NB4 (cell line): Measurements from ENCODE around the gene RPN2.

Source experiments
- DNase-seq: peaks from one replicate; pipeline ENCODE4 v3.0.0; 2010; ENCODE audit warnings: low read depth
- H3K4me3 ChIP-seq: one replicate; pipeline ENCODE4 v1.5.1; 2011; ENCODE audit warnings: mild to moderate bottlenecking, low read depth, low read length, moderate library complexity
- MYC ChIP-seq: IDR thresholded peaks from 2 replicates; pipeline ENCODE4 v1.6.1; 2011; ENCODE audit warnings: low read depth, low read length
- POLR2A ChIP-seq: IDR thresholded peaks from 2 replicates; pipeline ENCODE4 v1.6.1; 2011; ENCODE audit warnings: mild to moderate bottlenecking; ENCODE audit not compliant: insufficient read length; ENCODE audit errors: extremely low read depth
- TF ChIP-seq, protein P1 (sequence below): IDR thresholded peaks from 2 replicates; pipeline ENCODE4 v1.6.1; 2011; ENCODE audit warnings: low read depth, low read length
- TF ChIP-seq, protein P2 (sequence below): IDR thresholded peaks from one replicate; pipeline ENCODE4 v1.5.1; 2012; ENCODE audit warnings: low read depth, low read length

RPN2 gene

DNA sequence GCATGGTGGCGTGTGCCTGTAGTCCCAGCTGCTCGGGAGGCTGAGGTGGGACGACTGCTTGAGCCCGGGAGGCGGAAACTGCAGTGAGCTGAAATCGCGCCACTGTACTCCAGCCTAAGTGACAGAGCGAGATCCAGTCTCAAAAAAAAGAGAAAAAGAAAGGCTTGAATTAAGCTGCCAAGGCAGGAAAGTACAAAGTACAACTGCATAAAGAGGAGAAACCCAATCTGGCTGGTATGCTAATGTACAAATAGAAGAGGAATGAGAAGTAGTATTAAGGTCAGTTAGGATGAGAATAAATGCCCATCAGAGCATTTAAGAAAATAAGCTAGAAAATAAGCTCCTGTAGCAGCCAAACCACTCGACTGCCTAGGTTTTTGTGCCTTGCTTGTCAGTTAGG, 23.1 kb upstream of the RPN2 start:
- DNase-seq: no peak
- H3K4me3 ChIP-seq: no peak overlapping the region
- TF ChIP-seq POLR2A (no peak), MYC (no peak)
- TF ChIP-seq, protein P1, sequence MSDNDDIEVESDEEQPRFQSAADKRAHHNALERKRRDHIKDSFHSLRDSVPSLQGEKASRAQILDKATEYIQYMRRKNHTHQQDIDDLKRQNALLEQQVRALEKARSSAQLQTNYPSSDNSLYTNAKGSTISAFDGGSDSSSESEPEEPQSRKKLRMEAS: no peak
- TF ChIP-seq, protein P2, sequence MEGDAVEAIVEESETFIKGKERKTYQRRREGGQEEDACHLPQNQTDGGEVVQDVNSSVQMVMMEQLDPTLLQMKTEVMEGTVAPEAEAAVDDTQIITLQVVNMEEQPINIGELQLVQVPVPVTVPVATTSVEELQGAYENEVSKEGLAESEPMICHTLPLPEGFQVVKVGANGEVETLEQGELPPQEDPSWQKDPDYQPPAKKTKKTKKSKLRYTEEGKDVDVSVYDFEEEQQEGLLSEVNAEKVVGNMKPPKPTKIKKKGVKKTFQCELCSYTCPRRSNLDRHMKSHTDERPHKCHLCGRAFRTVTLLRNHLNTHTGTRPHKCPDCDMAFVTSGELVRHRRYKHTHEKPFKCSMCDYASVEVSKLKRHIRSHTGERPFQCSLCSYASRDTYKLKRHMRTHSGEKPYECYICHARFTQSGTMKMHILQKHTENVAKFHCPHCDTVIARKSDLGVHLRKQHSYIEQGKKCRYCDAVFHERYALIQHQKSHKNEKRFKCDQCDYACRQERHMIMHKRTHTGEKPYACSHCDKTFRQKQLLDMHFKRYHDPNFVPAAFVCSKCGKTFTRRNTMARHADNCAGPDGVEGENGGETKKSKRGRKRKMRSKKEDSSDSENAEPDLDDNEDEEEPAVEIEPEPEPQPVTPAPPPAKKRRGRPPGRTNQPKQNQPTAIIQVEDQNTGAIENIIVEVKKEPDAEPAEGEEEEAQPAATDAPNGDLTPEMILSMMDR: no peak

DNA sequence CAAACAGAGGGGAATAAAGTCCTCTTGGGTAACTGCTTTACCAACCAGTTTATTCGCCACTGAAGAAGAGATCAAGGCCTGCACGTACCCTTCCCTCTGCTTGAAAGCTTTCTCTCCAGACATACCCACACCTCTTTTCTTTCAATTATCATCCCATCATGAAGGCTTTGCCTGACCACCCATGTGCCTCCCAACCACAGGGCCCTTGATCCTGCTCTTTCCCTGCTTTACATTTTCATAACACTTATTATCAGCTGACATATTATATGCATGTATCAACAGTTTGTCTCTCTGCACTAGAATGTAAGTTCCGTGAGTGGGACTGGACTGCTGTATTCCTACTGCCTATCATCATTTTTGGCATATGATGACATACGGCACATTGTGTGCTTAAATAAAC, 20.9 kb upstream of the RPN2 start:
- H3K4me3 ChIP-seq: no peak overlapping the region
- TF ChIP-seq MYC (no peak), POLR2A (no peak)
- TF ChIP-seq, protein P1: no peak
- TF ChIP-seq, protein P2: no peak
- DNase-seq: no peak

DNA sequence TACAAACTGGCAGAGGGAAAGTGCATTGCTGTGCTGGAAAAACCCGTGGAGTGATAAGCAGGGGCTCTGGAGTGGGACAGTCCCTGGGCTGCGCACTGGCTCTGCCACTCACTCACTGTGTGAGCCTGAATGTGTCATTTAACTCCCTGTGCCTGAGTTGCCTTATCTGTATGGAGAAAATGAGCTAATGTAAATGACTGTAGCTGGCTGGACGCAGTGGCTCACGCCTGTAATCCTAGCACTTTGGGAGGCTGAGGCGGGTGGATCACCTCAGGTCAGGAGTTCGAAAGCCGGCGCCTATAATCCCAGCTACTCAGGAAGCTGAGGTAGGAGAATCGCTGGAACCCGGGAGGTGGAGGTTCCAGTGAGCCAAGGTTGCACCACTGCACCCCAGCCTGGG, 18.4 kb upstream of the RPN2 start:
- DNase-seq: no peak
- TF ChIP-seq, protein P1: no peak
- TF ChIP-seq POLR2A (no peak), MYC (no peak)
- TF ChIP-seq, protein P2: no peak

DNA sequence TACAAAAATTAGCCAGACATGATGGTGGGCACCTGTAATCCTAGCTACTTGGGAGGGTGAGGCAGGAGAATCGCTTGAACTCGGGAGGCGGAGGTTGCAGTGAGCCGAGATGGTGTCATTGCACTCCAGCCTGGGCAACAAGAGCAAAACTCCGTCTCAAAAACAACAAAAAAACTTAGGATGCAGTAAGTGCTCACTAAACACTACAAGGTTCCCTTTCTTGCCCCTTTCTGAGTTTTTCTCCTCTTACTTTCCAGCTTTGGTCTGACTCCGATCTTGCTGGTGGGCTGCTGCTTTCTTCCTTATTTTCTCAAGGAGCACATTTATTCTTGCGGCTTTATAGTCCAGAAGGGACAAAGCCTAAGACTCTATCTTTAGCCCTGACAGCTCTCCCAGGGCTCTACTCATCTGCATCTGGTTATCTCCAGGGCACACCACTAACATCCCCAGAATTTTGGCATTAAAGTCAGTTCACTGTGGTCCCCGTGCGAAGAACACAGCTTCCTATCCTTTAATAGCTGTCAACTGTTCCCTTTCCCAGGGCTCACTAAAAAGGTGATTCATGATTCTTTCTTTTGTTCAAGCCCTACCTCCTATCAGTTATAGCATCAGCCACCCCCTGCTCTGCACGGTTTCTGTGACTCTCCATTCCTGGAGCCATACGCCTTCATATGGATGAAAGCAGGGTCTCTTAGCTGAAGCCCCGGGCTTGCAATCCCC, 17.1 kb upstream of the RPN2 start:
- no peak overlapping the region for H3K4me3 ChIP-seq
- TF ChIP-seq, protein P1: no peak
- no peak for DNase-seq

More for the DNA sequence above, 18.4 kb upstream of the RPN2 start:
- no peak overlapping the region for H3K4me3 ChIP-seq

DNA sequence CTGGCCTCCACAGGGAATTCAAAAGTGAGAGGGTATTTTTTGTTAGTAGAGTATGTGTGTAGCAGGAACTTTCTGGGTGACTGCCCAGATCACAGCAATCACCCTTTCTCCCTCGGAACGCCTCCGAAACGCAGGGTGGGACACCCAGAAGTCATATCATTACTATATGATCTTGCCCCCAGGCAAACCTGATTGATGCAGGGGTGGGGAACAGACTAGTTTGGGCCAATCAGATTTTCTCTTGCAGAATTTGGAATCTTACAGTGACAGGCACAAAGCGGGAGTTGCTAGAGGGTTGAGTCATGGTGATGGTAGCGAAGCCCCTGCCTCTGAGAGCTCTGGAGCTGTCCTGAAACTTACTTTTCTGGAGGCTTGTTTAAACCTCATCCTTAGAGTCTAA, 16.5 kb upstream of the RPN2 start:
- no peak for DNase-seq
- H3K4me3 ChIP-seq: no peak overlapping the region
- TF ChIP-seq, protein P2: no peak

DNA sequence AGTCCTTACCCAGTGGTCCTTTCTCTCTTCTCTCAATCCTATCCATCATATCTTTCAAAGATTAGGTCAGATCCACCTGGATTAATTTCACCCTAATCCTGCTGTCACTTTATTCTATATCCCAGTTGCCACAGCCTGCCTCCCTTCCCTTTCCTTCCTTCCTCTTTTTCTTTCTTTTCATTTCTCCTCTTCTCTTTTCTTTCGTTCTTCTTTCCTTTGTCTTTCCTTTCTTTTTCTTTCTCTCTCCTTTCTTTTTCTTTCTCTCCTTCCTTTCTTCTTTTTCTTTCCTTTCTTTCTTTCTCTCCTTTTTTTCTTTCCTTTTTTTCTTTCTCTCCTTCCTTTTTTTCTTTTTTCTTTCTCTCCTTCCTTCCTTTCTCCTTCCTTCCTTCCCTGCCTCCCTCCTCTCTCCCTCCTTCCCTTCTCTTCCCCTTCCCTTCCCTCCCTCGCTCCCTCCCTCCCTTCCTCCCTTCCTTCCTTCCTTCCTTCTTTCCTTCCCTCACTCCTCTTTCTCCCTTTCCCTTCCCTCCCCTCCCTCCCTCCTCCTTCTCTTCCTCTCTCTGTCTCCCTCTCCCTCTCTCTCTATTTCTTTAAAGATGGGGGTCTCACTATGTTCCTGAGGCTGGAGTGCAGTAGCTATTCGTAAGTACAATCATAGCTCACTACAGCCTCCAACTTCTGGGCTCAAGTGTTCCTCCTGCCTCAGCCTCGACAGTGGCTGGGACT, 15.1 kb upstream of the RPN2 start:
- no peak for DNase-seq
- H3K4me3 ChIP-seq: no peak overlapping the region
- TF ChIP-seq, protein P2: no peak
